Spinal cord (tissue), 10 donors: ENCODE results near the gene COG6. TPM values are rescaled to one million over a fixed set of nuclear protein-coding genes. Genes with fewer than 3 reads are reported as not detected.
A peak's percentile ranks its signal among the peaks of the same experiment; 100 is the strongest.

Experiments
- DNase-seq, 6 donors: peaks; one replicate each; pipeline versions ENCODE4 v3.0.0 to v3.0.0-alpha.2; 2013 to 2015; ENCODE audit warnings: low spot score in 6 of 6, low read depth in 4 of 6
- H3K27ac ChIP-seq: one replicate; pipeline ENCODE4 v1.5.1; 2013; ENCODE audit warnings: low read depth, low read length, control low read depth
- H3K27me3 ChIP-seq: one replicate; pipeline ENCODE4 v1.6.1; 2013; ENCODE audit warnings: low read length; ENCODE audit not compliant: control insufficient read depth, insufficient read depth
- H3K36me3 ChIP-seq: one replicate; pipeline ENCODE4 v1.6.1; 2013; ENCODE audit warnings: low read length; ENCODE audit not compliant: control insufficient read depth, insufficient read depth
- H3K4me1 ChIP-seq: one replicate; pipeline ENCODE4 v1.6.1; 2013; ENCODE audit warnings: low read length; ENCODE audit not compliant: control insufficient read depth, insufficient read depth
- H3K4me3 ChIP-seq: one replicate; pipeline ENCODE4 v1.5.1; 2013; ENCODE audit warnings: low read depth, low read length, control low read depth
- H3K9me3 ChIP-seq: one replicate; pipeline ENCODE4 v1.6.1; 2013; ENCODE audit warnings: low read length; ENCODE audit not compliant: control insufficient read depth, insufficient read depth
- WGBS: methylation state at CpG from one replicate; pipeline ENCODE4 v1.1.5; 2013; ENCODE audit warnings: missing lambda C conversion rate; ENCODE audit not compliant: insufficient coverage; 5-methylcytosine and 5-hydroxymethylcytosine counted together
- polyA plus RNA-seq, 2 donors: library from polyadenylated mRNA; unstranded; fragments of 120-200 nt; gene quantifications; one replicate each; pipeline ENCODE4 v1.2.1, GENCODE V29; 2013; ENCODE audit not compliant: insufficient read length in 2 of 2
- total RNA-seq, 2 donors: library from RNA; depleted of rRNA in 1 of 2; stranded (reverse); fragments of 120-200 nt in 1 of 2; fragments of >200 nt in 1 of 2; gene quantifications; one replicate each; pipeline versions ENCODE4 v1.2.3 to v1.2.4, GENCODE V29; 2013 to 2014
- donor health status: healthy.

COG6 gene
- total and polyA plus RNA-seq, 4 donors = 23.4 to 48.9 (median 33.6) TPM

DNA sequence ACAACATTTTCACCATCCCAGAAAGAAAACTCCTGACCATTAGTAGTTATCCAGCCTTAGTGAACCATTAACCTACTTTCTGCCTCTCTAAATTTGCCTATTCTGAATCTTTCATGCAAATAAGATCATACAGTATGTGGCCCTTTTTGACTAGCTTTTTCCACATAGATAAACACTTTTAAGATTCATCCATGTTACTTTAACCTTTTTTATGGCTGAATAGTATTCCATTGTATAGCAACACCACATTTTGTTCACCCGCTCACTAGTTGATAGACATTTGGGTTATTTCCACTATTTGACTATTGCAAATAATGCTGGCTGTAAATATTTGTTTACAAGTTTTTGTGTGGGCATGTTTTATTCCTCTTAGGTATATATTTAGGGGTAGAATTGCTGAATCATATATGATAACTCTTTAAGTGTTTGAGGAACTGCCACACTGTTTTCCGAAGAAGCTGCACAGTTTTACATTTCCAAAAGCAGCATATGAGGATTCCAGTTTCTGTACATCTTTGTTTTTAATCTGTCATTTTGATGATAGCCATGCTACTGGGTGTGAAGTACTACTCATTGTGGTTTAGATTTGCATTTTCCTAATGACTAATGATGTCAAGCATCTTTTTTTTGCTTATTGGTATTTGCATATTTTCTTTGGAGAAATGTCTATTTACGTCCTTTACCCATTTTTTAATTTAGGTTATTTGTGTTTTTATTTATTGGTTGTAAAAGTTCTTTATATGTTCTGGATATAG is 17.1 kb downstream of the COG6 start:
- peaks cover 3% of the 10 kb centered on the region for H3K9me3 ChIP-seq
- no CpG with 5 or more reads among the region's 3 CpGs for WGBS

GRCh38 chr13:39675904-39676303 is 20.4 kb downstream of the COG6 start:
- Histone ChIP-seq H3K36me3 (peaks cover 8% of the 10 kb centered on the region), H3K27ac (no peak overlapping the region), H3K4me1 (no peaks in the 10 kb centered on the region), H3K4me3 (no peak overlapping the region), H3K27me3 (no peaks in the 10 kb centered on the region), H3K9me3 (peaks cover 3% of the 10 kb centered on the region)
- DNase-seq = no peak
- no CpG with 5 or more reads among the region's 3 CpGs for WGBS

More for the DNA sequence above, 17.1 kb downstream of the COG6 start:
- no peak overlapping the region for H3K27ac ChIP-seq
- no peak overlapping the region for H3K4me3 ChIP-seq
- no peaks in the 10 kb centered on the region for H3K27me3 ChIP-seq
- no peaks in the 10 kb centered on the region for H3K4me1 ChIP-seq
- H3K36me3 ChIP-seq = no peaks in the 10 kb centered on the region
- DNase-seq = no peak

GRCh38 chr13:39676315-39676876 is 20.9 kb downstream of the COG6 start:
- Histone ChIP-seq H3K9me3 (peaks cover 3% of the 10 kb centered on the region), H3K36me3 (peaks cover 8% of the 10 kb centered on the region), H3K4me3 (no peak overlapping the region), H3K27ac (no peak overlapping the region), H3K27me3 (no peaks in the 10 kb centered on the region), H3K4me1 (no peaks in the 10 kb centered on the region)
- no CpG with 5 or more reads among the region's 1 CpG for WGBS
- DNase-seq = peak in 3 of 6 donors; percentile 36 to 87 (median 72)

DNA sequence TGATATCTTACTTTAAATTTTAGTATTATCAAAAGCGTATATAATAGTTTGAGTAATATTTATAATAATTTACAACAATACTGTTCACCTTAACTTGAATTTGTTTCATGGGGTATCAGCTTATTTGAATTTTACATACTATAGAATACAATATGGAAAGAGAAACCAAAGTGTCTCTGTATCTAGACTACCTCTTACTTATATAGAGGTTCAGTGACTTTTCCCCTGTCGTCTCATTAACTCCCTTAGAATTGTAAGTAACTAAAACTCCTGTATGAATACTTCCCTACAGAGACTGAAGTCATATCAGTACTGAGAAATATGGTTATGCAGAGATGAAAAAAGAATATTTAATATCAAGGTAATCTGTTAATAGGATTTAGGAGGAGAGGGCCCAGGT is 26.8 kb downstream of the COG6 start:
- H3K27me3 ChIP-seq = no peaks in the 10 kb centered on the region
- no CpG with 5 or more reads among the region's 2 CpGs for WGBS

DNA sequence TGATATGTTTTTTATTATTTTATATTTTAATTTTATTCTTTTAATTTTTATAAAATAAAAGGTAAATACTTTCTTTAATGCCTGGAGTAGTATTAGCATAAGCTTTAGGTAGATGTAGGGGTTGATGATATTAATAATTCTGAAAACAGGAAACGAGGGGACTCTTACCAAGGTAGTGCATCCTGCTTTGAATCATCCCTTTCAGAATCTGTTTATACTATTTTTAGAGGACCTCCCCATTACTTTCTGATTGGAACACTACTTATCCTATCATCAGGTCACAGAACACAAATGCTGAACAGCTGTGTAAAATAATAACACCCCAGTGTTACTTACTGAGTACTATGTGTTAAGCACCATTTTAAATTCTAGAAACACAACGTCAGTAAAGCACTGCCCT is 27.3 kb downstream of the COG6 start:
- no peak for DNase-seq
- no peaks in the 10 kb centered on the region for H3K27me3 ChIP-seq
- peaks cover 8% of the 10 kb centered on the region for H3K36me3 ChIP-seq
- H3K4me3 ChIP-seq = no peak overlapping the region
- H3K9me3 ChIP-seq = no peaks in the 10 kb centered on the region
- H3K4me1 ChIP-seq = no peaks in the 10 kb centered on the region
- no peak overlapping the region for H3K27ac ChIP-seq
- WGBS = no CpG with 5 or more reads among the region's 2 CpGs

More for the DNA sequence above, 26.8 kb downstream of the COG6 start:
- DNase-seq = no peak
- no peak overlapping the region for H3K4me3 ChIP-seq
- H3K27ac ChIP-seq = no peak overlapping the region
- no peaks in the 10 kb centered on the region for H3K4me1 ChIP-seq
- H3K9me3 ChIP-seq = no peaks in the 10 kb centered on the region
- H3K36me3 ChIP-seq = peaks cover 8% of the 10 kb centered on the region

DNA sequence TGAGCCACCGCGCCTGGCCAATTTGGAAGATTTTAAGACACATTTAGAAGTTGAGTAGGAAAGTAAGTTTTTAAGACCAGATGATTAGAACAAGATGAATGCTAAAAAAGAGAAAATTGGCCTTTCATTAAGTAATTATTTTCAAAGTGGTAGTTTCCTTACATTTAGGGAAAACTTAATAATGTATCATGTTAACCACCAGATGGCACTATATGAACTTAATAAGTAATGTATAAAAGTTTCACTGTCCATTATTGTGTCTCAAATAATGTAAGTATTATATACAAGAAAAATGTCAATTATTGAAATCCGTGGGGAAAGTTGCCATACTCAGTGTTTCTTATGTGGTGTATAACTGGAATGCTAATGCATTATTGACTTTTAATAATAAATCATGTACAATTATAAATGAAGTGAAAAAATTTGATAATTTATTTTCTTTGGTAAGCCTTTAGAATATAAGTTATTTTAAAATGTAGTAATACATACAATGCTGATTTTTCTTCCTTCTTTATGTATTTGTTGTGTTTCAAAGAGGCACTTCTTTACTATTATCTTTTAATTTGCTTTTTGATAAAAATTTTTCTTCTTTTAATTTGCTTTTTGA is 29.2 kb downstream of the COG6 start:
- no peaks in the 10 kb centered on the region for H3K27me3 ChIP-seq
- H3K27ac ChIP-seq = no peak overlapping the region
- no CpG with 5 or more reads among the region's 3 CpGs for WGBS
- H3K9me3 ChIP-seq = no peaks in the 10 kb centered on the region
- peaks cover 6% of the 10 kb centered on the region for H3K36me3 ChIP-seq
- peak in 5 of 6 donors; percentile 11 to 72 (median 17) for DNase-seq
- H3K4me3 ChIP-seq = no peak overlapping the region
- no peaks in the 10 kb centered on the region for H3K4me1 ChIP-seq

GRCh38 chr13:39685652-39686051 is 30.2 kb downstream of the COG6 start:
- Histone ChIP-seq H3K27ac (no peak overlapping the region), H3K9me3 (no peaks in the 10 kb centered on the region), H3K36me3 (peaks cover 3% of the 10 kb centered on the region), H3K4me3 (no peak overlapping the region), H3K27me3 (no peaks in the 10 kb centered on the region), H3K4me1 (no peaks in the 10 kb centered on the region)
- DNase-seq = no peak
- WGBS = no CpG with 5 or more reads among the region's 1 CpG

GRCh38 chr13:39688278-39688677 is 32.8 kb downstream of the COG6 start:
- Histone ChIP-seq H3K4me3 (no peak overlapping the region), H3K36me3 (peaks cover 3% of the 10 kb centered on the region), H3K4me1 (no peaks in the 10 kb centered on the region), H3K27ac (no peak overlapping the region), H3K9me3 (no peaks in the 10 kb centered on the region), H3K27me3 (no peaks in the 10 kb centered on the region)
- WGBS = 89% methylated on average over 1 of the region's 3 CpGs
- no peak for DNase-seq

GRCh38 chr13:39688699-39689405 is 33.4 kb downstream of the COG6 start:
- H3K27ac ChIP-seq = no peak overlapping the region
- no peaks in the 10 kb centered on the region for H3K4me1 ChIP-seq
- no peaks in the 10 kb centered on the region for H3K9me3 ChIP-seq
- H3K36me3 ChIP-seq = peaks cover 3% of the 10 kb centered on the region
- no CpG with 5 or more reads among the region's 1 CpG for WGBS
- no peaks in the 10 kb centered on the region for H3K27me3 ChIP-seq
- DNase-seq = no peak
- no peak overlapping the region for H3K4me3 ChIP-seq
